OCI-LY3 (cell line): ENCODE measurements around the gene MERTK.
A peak's percentile ranks its signal among the peaks of the same experiment; 100 is the strongest.
"Not testable (repeated sequence)": the region's sequence is repeated elsewhere in the genome, so short reads cannot be mapped to it uniquely, and the experiment has no call there.

Source experiments
- H2AFZ ChIP-seq: fragments of 200-600, 300-600 bp; shearing (Covaris generic); 2 replicates; pipeline ENCODE4 v1.6.0; 2014; ENCODE audit warnings: antibody characterized with exemption, low read depth, low read length
- H3K27ac ChIP-seq: fragments of 200-600, 300-600 bp; sonication (generic); 2 replicates; pipeline ENCODE4 v1.5.1; 2014; ENCODE audit warnings: mild to moderate bottlenecking, low read length, moderate library complexity, mixed read lengths
- H3K27me3 ChIP-seq: fragments of 200-600, 300-600 bp; sonication (generic); 2 replicates; pipeline ENCODE4 v1.6.1; 2014; ENCODE audit warnings: low read depth, low read length, mixed read lengths
- H3K36me3 ChIP-seq: fragments of 200-600, 300-600 bp; sonication (generic); replicated peaks from 2 replicates; pipeline ENCODE3; 2014; ENCODE audit warnings: low read depth, low read length, mixed read lengths
- H3K4me1 ChIP-seq: fragments of 300-600, 200-600 bp; sonication (generic); 2 replicates; pipeline ENCODE4 v1.6.1; 2014; ENCODE audit warnings: low read length, mixed read lengths
- H3K4me2 ChIP-seq: fragments of 200-600, 300-600 bp; sonication (generic); 2 replicates; pipeline ENCODE4 v1.6.1; 2014; ENCODE audit warnings: low read length, mixed read lengths
- H3K4me3 ChIP-seq: fragments of 300-600, 200-600 bp; sonication (generic); 2 replicates; pipeline ENCODE4 v1.5.1; 2014; ENCODE audit warnings: antibody characterized with exemption, mild to moderate bottlenecking, low read length, moderate library complexity
- H3K79me2 ChIP-seq: fragments of 300-600, 200-600 bp; shearing (Covaris generic); 2 replicates; pipeline ENCODE4 v1.6.1; 2014; ENCODE audit warnings: mild to moderate bottlenecking, low read length, mixed read lengths
- H3K9ac ChIP-seq: fragments of 300-600, 200-600 bp; shearing (Covaris generic); 2 replicates; pipeline ENCODE4 v1.6.0; 2014; ENCODE audit warnings: mild to moderate bottlenecking, low read length, moderate library complexity
- H3K9me3 ChIP-seq: fragments of 200-600, 300-600 bp; shearing (Covaris generic); 2 replicates; pipeline ENCODE4 v1.6.1; 2014; ENCODE audit warnings: low read length, mixed read lengths; ENCODE audit not compliant: insufficient read depth
- H4K20me1 ChIP-seq: fragments of 200-600, 300-600 bp; sonication (generic); 2 replicates; pipeline ENCODE4 v1.6.1; 2016; ENCODE audit warnings: low read length, mixed read lengths; ENCODE audit not compliant: insufficient read depth
- EZH2phosphoT487 ChIP-seq: fragments of 200-600 bp; shearing (Covaris generic); IDR thresholded peaks from 2 replicates; pipeline ENCODE4 v1.6.1; 2018; ENCODE audit warnings: antibody characterized with exemption, mixed run types, low read depth
- TF ChIP-seq, protein P1 (sequence below): fragments of 200-600, 300-600 bp; sonication (generic); IDR thresholded peaks from 2 replicates; pipeline ENCODE4 v1.5.1; 2014; ENCODE audit warnings: antibody characterized with exemption, low read length, low read depth

MERTK gene

GRCh38 chr2:111897924-111898702 is at the start of gene MERTK:
Gene MERTK, plus strand, starts transcription at chr2:111898607. Its CDS starts 129 bp downstream, at chr2:111898736.
- Histone ChIP-seq H3K4me3 (peak within 1 kb of the TSS; percentile 78), H3K27me3 (peaks cover 24% of the 10 kb centered on the region), H2AFZ (peak within 1 kb of the TSS; percentile 89), H3K4me1 (peaks cover 5% of the 10 kb centered on the region), H4K20me1 (no peaks in the 10 kb centered on the region), H3K9me3 (no peaks in the 10 kb centered on the region), H3K4me2 (peak within 1 kb of the TSS; percentile 91), H3K9ac (peak within 1 kb of the TSS; percentile 57), H3K36me3 (no peaks in the 10 kb centered on the region), H3K27ac (no peak within 1 kb of the TSS), H3K79me2 (no peaks in the 10 kb centered on the region)
- TF ChIP-seq, protein P1, sequence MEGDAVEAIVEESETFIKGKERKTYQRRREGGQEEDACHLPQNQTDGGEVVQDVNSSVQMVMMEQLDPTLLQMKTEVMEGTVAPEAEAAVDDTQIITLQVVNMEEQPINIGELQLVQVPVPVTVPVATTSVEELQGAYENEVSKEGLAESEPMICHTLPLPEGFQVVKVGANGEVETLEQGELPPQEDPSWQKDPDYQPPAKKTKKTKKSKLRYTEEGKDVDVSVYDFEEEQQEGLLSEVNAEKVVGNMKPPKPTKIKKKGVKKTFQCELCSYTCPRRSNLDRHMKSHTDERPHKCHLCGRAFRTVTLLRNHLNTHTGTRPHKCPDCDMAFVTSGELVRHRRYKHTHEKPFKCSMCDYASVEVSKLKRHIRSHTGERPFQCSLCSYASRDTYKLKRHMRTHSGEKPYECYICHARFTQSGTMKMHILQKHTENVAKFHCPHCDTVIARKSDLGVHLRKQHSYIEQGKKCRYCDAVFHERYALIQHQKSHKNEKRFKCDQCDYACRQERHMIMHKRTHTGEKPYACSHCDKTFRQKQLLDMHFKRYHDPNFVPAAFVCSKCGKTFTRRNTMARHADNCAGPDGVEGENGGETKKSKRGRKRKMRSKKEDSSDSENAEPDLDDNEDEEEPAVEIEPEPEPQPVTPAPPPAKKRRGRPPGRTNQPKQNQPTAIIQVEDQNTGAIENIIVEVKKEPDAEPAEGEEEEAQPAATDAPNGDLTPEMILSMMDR = peak; percentile 54
- TF ChIP-seq EZH2phosphoT487 = no peak

GRCh38 chr2:111850646-111851045 is 47.8 kb upstream of the MERTK start:
- H3K4me2 ChIP-seq, H3K4me3 ChIP-seq, H3K27me3 ChIP-seq, H3K4me1 ChIP-seq, H3K27ac ChIP-seq, H3K36me3 ChIP-seq, H2AFZ ChIP-seq, H4K20me1 ChIP-seq, H3K79me2 ChIP-seq, H3K9ac ChIP-seq, H3K9me3 ChIP-seq: not testable (repeated sequence)
- TF ChIP-seq, protein P1 = peak; percentile 19

- not testable (repeated sequence) for H3K27ac ChIP-seq, H3K36me3 ChIP-seq, H3K4me2 ChIP-seq, H2AFZ ChIP-seq, H3K4me1 ChIP-seq, H3K9ac ChIP-seq, H3K4me3 ChIP-seq, H3K9me3 ChIP-seq, H3K79me2 ChIP-seq, H4K20me1 ChIP-seq, H3K27me3 ChIP-seq
Observed at GRCh38 chr2:111852544-111852943, 45.9 kb upstream of the MERTK start.

DNA sequence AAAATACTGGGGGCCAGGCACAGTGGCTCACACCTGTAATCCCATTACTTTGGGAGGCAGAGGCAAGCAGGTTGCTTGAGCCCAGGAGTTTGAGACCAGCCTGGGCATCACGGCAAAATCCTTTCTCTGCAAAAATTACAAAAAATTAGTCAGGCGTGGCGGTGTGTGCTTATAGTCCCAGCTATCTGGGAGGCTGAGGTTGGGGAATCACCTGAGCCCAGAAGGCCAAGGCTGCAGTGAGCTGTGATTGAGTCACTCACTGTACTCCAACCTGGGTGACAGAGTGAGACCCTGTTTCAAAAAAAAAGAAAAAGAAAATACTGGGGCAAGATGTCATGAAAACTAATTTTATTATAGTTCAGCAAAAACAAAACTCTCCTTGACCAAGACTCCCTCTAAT is 38.4 kb upstream of the MERTK start:
- H3K27ac ChIP-seq, H3K4me3 ChIP-seq, H4K20me1 ChIP-seq, H3K4me2 ChIP-seq, H2AFZ ChIP-seq, H3K9ac ChIP-seq, H3K79me2 ChIP-seq, H3K4me1 ChIP-seq, H3K36me3 ChIP-seq, H3K27me3 ChIP-seq, H3K9me3 ChIP-seq: not testable (repeated sequence)

- not testable (repeated sequence) for H4K20me1 ChIP-seq, H3K9ac ChIP-seq, H3K4me1 ChIP-seq, H3K9me3 ChIP-seq, H3K36me3 ChIP-seq, H3K79me2 ChIP-seq, H3K4me3 ChIP-seq, H3K27ac ChIP-seq, H3K27me3 ChIP-seq, H3K4me2 ChIP-seq, H2AFZ ChIP-seq
Observed at GRCh38 chr2:111865124-111865523, 33.3 kb upstream of the MERTK start.

DNA sequence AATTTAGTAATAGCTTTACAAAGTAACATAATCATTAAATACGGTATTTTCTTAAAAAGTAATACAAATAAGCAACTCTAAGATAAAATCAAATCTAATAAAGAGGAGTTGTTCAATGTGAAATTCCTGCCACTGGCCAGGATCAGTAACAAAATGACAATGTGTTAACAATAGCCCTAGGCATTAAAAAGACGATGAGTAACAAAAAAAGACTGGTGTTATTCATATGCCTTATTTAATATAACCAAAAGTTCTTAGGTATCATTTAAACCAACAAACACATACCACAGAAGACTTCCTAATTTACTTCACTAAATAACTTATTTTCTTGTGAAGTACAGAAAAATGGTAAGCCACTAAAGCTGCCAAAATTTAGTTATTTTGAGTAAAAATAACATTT is 25.6 kb upstream of the MERTK start:
- H3K4me2 ChIP-seq, H3K27ac ChIP-seq, H3K36me3 ChIP-seq, H3K4me1 ChIP-seq, H4K20me1 ChIP-seq, H3K9me3 ChIP-seq, H2AFZ ChIP-seq, H3K4me3 ChIP-seq, H3K9ac ChIP-seq, H3K27me3 ChIP-seq: not testable (repeated sequence)
- peaks cover 15% of the 10 kb centered on the region for H3K79me2 ChIP-seq
